IMR-90 (cell line): ENCODE measurements around the gene LPA. TPM values are rescaled to one million over a fixed set of nuclear protein-coding genes. Genes with fewer than 3 reads are reported as not detected.

ENCODE experiments used
- ATAC-seq: fragments of 200-7000 bp; cut with Tn5 transposase; 2 replicates; pipeline ENCODE4 v1.9.1; 2020; ENCODE audit warnings: low read depth, mild to moderate bottlenecking, moderate library complexity
- BruUV-seq: library from RNA; stranded (reverse); fragments of 400-500 nt; replicated peaks from 2 replicates; lab custom pipeline; 2021; lab: Mats Ljungman, UMichigan
- CTCF ChIA-PET: fragments of 300-600 bp; formaldehyde crosslinking; extraction: SDS; loops from one replicate; lab custom pipeline; 2021; ENCODE audit warnings: antibody characterized with exemption; lab: Yijun Ruan, JAX
- POLR2A ChIA-PET: fragments of 300-600 bp; sonication (Branson Sonifier 250); formaldehyde crosslinking; loops from one replicate; lab custom pipeline; 2022; ENCODE audit warnings: antibody characterized with exemption; ENCODE audit not compliant: unreplicated experiment; lab: Charles Lee
- DNase-seq: peaks from one replicate; pipeline ENCODE4 v3.0.0; 2013
- H2AFZ ChIP-seq: replicated peaks from 2 replicates; pipeline ENCODE3; 2013; ENCODE audit warnings: low read length, mild to moderate bottlenecking; ENCODE audit not compliant: poor library complexity
- H2AK5ac ChIP-seq: 2 replicates; pipeline ENCODE4 v1.6.1; 2013; ENCODE audit warnings: low read depth, low read length, inconsistent platforms
- H2AK9ac ChIP-seq: replicated peaks from 2 replicates; pipeline ENCODE3; 2013; ENCODE audit warnings: mild to moderate bottlenecking, low read depth, low read length, moderate library complexity; ENCODE audit not compliant: poor library complexity
- H2BK120ac ChIP-seq: 2 replicates; pipeline ENCODE4 v1.6.1; 2013; ENCODE audit warnings: low read depth, low read length, inconsistent platforms
- H2BK15ac ChIP-seq: 3 replicates; pipeline ENCODE4 v1.6.1; 2013; ENCODE audit warnings: low read depth, low read length, inconsistent platforms
- H2BK20ac ChIP-seq: 2 replicates; pipeline ENCODE4 v1.6.1; 2013; ENCODE audit warnings: low read depth, mild to moderate bottlenecking, inconsistent platforms, low read length, moderate library complexity
- H2BK5ac ChIP-seq: 2 replicates; pipeline ENCODE4 v1.6.1; 2013; ENCODE audit warnings: mild to moderate bottlenecking, low read depth, low read length, inconsistent platforms; ENCODE audit not compliant: poor library complexity, severe bottlenecking
- H3K14ac ChIP-seq: replicated peaks from 2 replicates; pipeline ENCODE4 v1.6.1; 2013; ENCODE audit warnings: low read depth, low read length, inconsistent platforms
- H3K18ac ChIP-seq: 2 replicates; pipeline ENCODE4 v1.6.1; 2013; ENCODE audit warnings: low read depth, low read length, control low read depth
- H3K23ac ChIP-seq: 2 replicates; pipeline ENCODE4 v1.6.1; 2013; ENCODE audit warnings: low read depth, low read length, inconsistent platforms
- H3K27ac ChIP-seq: 2 replicates; pipeline ENCODE4 v1.5.1; 2013; ENCODE audit warnings: mild to moderate bottlenecking, control low read depth, low read length; ENCODE audit not compliant: insufficient read depth
- H3K27me3 ChIP-seq: 2 replicates; pipeline ENCODE4 v1.6.1; 2013; ENCODE audit warnings: low read length; ENCODE audit not compliant: control insufficient read depth, insufficient read depth
- H3K36me3 ChIP-seq: 2 replicates; pipeline ENCODE4 v1.6.1; 2013; ENCODE audit warnings: low read length, mixed read lengths; ENCODE audit not compliant: control insufficient read depth, insufficient read depth
- H3K4ac ChIP-seq: 2 replicates; pipeline ENCODE4 v1.6.1; 2013; ENCODE audit warnings: low read depth, low read length, inconsistent platforms
- H3K4me1 ChIP-seq: 2 replicates; pipeline ENCODE4 v1.6.1; 2013; ENCODE audit warnings: low read length, mixed read lengths; ENCODE audit not compliant: control insufficient read depth, insufficient read depth
- H3K4me2 ChIP-seq: 2 replicates; pipeline ENCODE4 v1.6.1; 2013; ENCODE audit warnings: low read depth, mild to moderate bottlenecking, control low read depth, low read length, moderate library complexity
- H3K4me3 ChIP-seq: 2 replicates; pipeline ENCODE4 v1.5.1; 2013; ENCODE audit warnings: low read depth, mild to moderate bottlenecking, control low read depth, low read length, moderate library complexity; ENCODE audit not compliant: insufficient read depth
- H3K56ac ChIP-seq: 2 replicates; pipeline ENCODE4 v1.6.1; 2013; ENCODE audit warnings: low read length, inconsistent platforms; ENCODE audit not compliant: insufficient read depth; ENCODE audit errors: extremely low read depth
- H3K79me1 ChIP-seq, 2 experiments: 2 replicates each; pipeline ENCODE4 v1.6.1; 2013; ENCODE audit warnings: low read length in 2 of 2, inconsistent platforms in 1 of 2, low read depth in 1 of 2
- H3K9ac ChIP-seq: 2 replicates; pipeline ENCODE4 v1.6.1; 2013; ENCODE audit warnings: low read depth, low read length, control low read depth
- H3K9me1 ChIP-seq: 2 replicates; pipeline ENCODE4 v1.6.1; 2013; ENCODE audit warnings: low read length, inconsistent platforms; ENCODE audit not compliant: insufficient read depth
- H3K9me3 ChIP-seq: 2 replicates; pipeline ENCODE4 v1.6.1; 2013; ENCODE audit warnings: low read length; ENCODE audit not compliant: control insufficient read depth, insufficient read depth
- H4K20me1 ChIP-seq: 2 replicates; pipeline ENCODE4 v1.6.1; 2013; ENCODE audit warnings: low read length, inconsistent platforms; ENCODE audit not compliant: insufficient read depth
- H4K5ac ChIP-seq: 2 replicates; pipeline ENCODE4 v1.6.1; 2013; ENCODE audit warnings: mild to moderate bottlenecking, low read depth, low read length, control low read depth
- H4K8ac ChIP-seq, 2 experiments: 2 replicates each; pipeline ENCODE4 v1.6.1; 2013; ENCODE audit warnings: low read depth in 2 of 2, low read length in 2 of 2, control low read depth in 1 of 2, inconsistent platforms in 1 of 2
- H4K91ac ChIP-seq: 2 replicates; pipeline ENCODE4 v1.6.1; 2013; ENCODE audit warnings: low read depth, low read length, inconsistent platforms; ENCODE audit not compliant: insufficient read depth
- BHLHE40 ChIP-seq: fragments of 150-350 bp; IDR thresholded peaks from 2 replicates; pipeline ENCODE4 v1.6.1; 2016; ENCODE audit warnings: mild to moderate bottlenecking, low read depth, low read length
- CEBPB ChIP-seq: IDR thresholded peaks from 2 replicates; pipeline ENCODE4 v1.6.1; 2012; ENCODE audit warnings: low read depth, low read length, improper control_type of control experiment
- CHD1 ChIP-seq: IDR thresholded peaks from 2 replicates; pipeline ENCODE4 v1.6.1; 2012; ENCODE audit warnings: low read depth, low read length, improper control_type of control experiment
- CTCF ChIP-seq: conservative IDR thresholded peaks from 2 replicates; pipeline ENCODE4 v1.5.1; 2012; ENCODE audit warnings: mild to moderate bottlenecking, low read depth, low read length, improper control_type of control experiment
- ELK1 ChIP-seq: fragments of 150-350 bp; IDR thresholded peaks from 2 replicates; pipeline ENCODE4 v1.6.1; 2016; ENCODE audit warnings: low read depth, mild to moderate bottlenecking, low read length, moderate library complexity, borderline replicate concordance
- FOS ChIP-seq: fragments of 150-350 bp; IDR thresholded peaks from 2 replicates; pipeline ENCODE4 v1.6.1; 2016; ENCODE audit warnings: low read depth, low read length
- MAFK ChIP-seq: IDR thresholded peaks from 2 replicates; pipeline ENCODE4 v1.6.1; 2012; ENCODE audit warnings: low read depth, low read length, improper control_type of control experiment
- MAZ ChIP-seq: IDR thresholded peaks from 2 replicates; pipeline ENCODE4 v1.6.1; 2012; ENCODE audit warnings: low read depth, mild to moderate bottlenecking, low read length, improper control_type of control experiment, moderate library complexity, borderline replicate concordance
- MXI1 ChIP-seq: IDR thresholded peaks from 2 replicates; pipeline ENCODE4 v1.6.1; 2012; ENCODE audit warnings: low read depth, mild to moderate bottlenecking, low read length, moderate library complexity, borderline replicate concordance
- NFE2L2 ChIP-seq: fragments of 150-350 bp; IDR thresholded peaks from 2 replicates; pipeline ENCODE4 v1.6.1; 2016; ENCODE audit warnings: low read depth, mild to moderate bottlenecking, low read length
- POLR2A ChIP-seq: IDR thresholded peaks from 2 replicates; pipeline ENCODE4 v1.6.1; 2012; ENCODE audit warnings: mild to moderate bottlenecking, low read depth, low read length
- RAD21 ChIP-seq: IDR thresholded peaks from 2 replicates; pipeline ENCODE4 v1.6.1; 2012; ENCODE audit warnings: low read length, improper control_type of control experiment
- RCOR1 ChIP-seq: IDR thresholded peaks from 2 replicates; pipeline ENCODE4 v1.6.1; 2012; ENCODE audit warnings: mild to moderate bottlenecking, low read length, improper control_type of control experiment; ENCODE audit not compliant: insufficient replicate concordance
- RFX5 ChIP-seq: IDR thresholded peaks from 2 replicates; pipeline ENCODE4 v1.8.0; 2012; ENCODE audit warnings: low read depth, mild to moderate bottlenecking, low read length, moderate library complexity
- SMC3 ChIP-seq: fragments of 150-350 bp; IDR thresholded peaks from 2 replicates; pipeline ENCODE4 v1.6.1; 2016; ENCODE audit warnings: low read depth, mild to moderate bottlenecking, antibody characterized with exemption, low read length, moderate library complexity
- USF2 ChIP-seq: fragments of 150-350 bp; IDR thresholded peaks from 2 replicates; pipeline ENCODE4 v1.6.1; 2017; ENCODE audit warnings: mild to moderate bottlenecking, antibody characterized with exemption, low read length, low read depth
- WGBS, 2 experiments: methylation state at CpG; one replicate each; pipeline versions ENCODE4 v1.1.5 to v1.1.7; 2013; ENCODE audit warnings: missing lambda C conversion rate in 2 of 2; ENCODE audit not compliant: insufficient read length in 1 of 2; ENCODE audit errors: extremely low coverage in 2 of 2; 5-methylcytosine and 5-hydroxymethylcytosine counted together
- dilution Hi-C: fragments of 300-500 bp; cut with HindIII; formaldehyde crosslinking; loops from one replicate; pipeline ENCODE4 v1.14.3; 2018; ENCODE audit warnings: low sequenced_read_pairs; ENCODE audit not compliant: unreplicated experiment
- in situ Hi-C: fragments of 300-500 bp; cut with MboI; formaldehyde crosslinking; loops from 3 replicates; pipeline ENCODE4 v1.14.3; 2019; ENCODE audit warnings: low sequenced_read_pairs, inconsistent platforms, mixed read lengths
- intact Hi-C: fragments of 100-400 bp; cut with micrococcal nuclease; formaldehyde crosslinking; loops from 2 replicates; pipeline ENCODE4 v1.10.0; 2022
- polyA plus RNA-seq, 3 experiments: library from polyadenylated mRNA; depleted of rRNA; stranded (reverse); fragments of >200 nt; gene quantifications; 2 replicates each; pipeline ENCODE4 v1.2.3, GENCODE V29; 2012; ENCODE audit warnings: low replicate concordance in 1 of 3
- total RNA-seq: library from RNA; depleted of rRNA; stranded (reverse); fragments of >200 nt; gene quantifications from 2 replicates; pipeline ENCODE4 v1.2.3, GENCODE V29; 2012

LPA gene
- total and polyA plus RNA-seq, 2 of the 4 experiments (the other 2 are of a cell fraction): not detected

GRCh38 chr6:160509610-160510009 lies 154.5 kb downstream of the LPA start:
- Histone ChIP-seq H3K4ac (no peak overlapping the region), H2BK120ac (no peak overlapping the region), H3K9me3 (no peaks in the 10 kb centered on the region), H3K18ac (no peak overlapping the region), H3K79me1 (no peaks in the 10 kb centered on the region), H4K91ac (no peak overlapping the region), H3K4me3 (no peak overlapping the region), H3K36me3 (no peaks in the 10 kb centered on the region), H3K4me1 (no peaks in the 10 kb centered on the region), H3K27ac (no peak overlapping the region), H3K23ac (no peak overlapping the region), H3K9ac (no peak overlapping the region), H2BK5ac (no peak overlapping the region), H4K5ac (no peak overlapping the region), H4K20me1 (no peaks in the 10 kb centered on the region), H2AK5ac (no peak overlapping the region), H3K4me2 (no peak overlapping the region), H2AFZ (peak overlapping the region; percentile 35), H3K9me1 (no peaks in the 10 kb centered on the region), H2BK20ac (no peak overlapping the region), H3K14ac (no peak overlapping the region), H3K56ac (no peak overlapping the region), H3K27me3 (no peaks in the 10 kb centered on the region), H4K8ac (no peak overlapping the region), H2BK15ac (no peak overlapping the region), H2AK9ac (no peak overlapping the region)
- TF ChIP-seq ELK1: no peak
- no peak for TF ChIP-seq RCOR1
- no peak for TF ChIP-seq MXI1
- TF ChIP-seq CHD1: no peak
- TF ChIP-seq CEBPB: no peak
- no peak for TF ChIP-seq USF2
- TF ChIP-seq RAD21: no peak
- TF ChIP-seq FOS: no peak
- TF ChIP-seq MAFK: no peak
- TF ChIP-seq SMC3: no peak
- no peak for TF ChIP-seq CTCF
- TF ChIP-seq NFE2L2: no peak
- no peak for TF ChIP-seq RFX5
- TF ChIP-seq POLR2A: no peak
- TF ChIP-seq BHLHE40: no peak
- TF ChIP-seq MAZ: no peak
- intact Hi-C loops: no loop called here
- CTCF ChIA-PET: interaction anchor here (1.4 kb wide), 1 partner anchor 10 kb away, joined by 6 read pairs; no protein-coding TSS in a partner anchor
- WGBS, 2 experiments: 33% methylated on average over 1 of the region's 2 CpGs; no CpG with 5 or more reads in 1 of the 2 experiments
- dilution Hi-C loops: no loop called here
- POLR2A ChIA-PET: no interaction called here
- DNase-seq (no peak), ATAC-seq (no peak)
- in situ Hi-C loops: no loop called here
- no TSS peak for BruUV-seq
